ENCODE measurements around the gene GRID1.

Gene GRID1

GRCh38 chr10:86265236-86265894, 101.2 kb downstream of the GRID1 start:
- no peak for DNase-seq

GRCh38 chr10:86264481-86265231, 101.9 kb downstream of the GRID1 start:
- DNase-seq = no peak

GRCh38 chr10:86263907-86264306, 102.7 kb downstream of the GRID1 start:
- DNase-seq = no peak

GRCh38 chr10:86263209-86263608, 103.4 kb downstream of the GRID1 start:
- DNase-seq = no peak

- no peak for DNase-seq
Observed at GRCh38 chr10:86262688-86263181, 103.9 kb downstream of the GRID1 start.

- no peak for DNase-seq
Observed at GRCh38 chr10:86261941-86262687, 104.5 kb downstream of the GRID1 start.

- no peak for DNase-seq
Observed at GRCh38 chr10:86261470-86261869, 105.1 kb downstream of the GRID1 start.

GRCh38 chr10:86260564-86260963, 106.0 kb downstream of the GRID1 start:
- no peak for DNase-seq

- no peak for DNase-seq
Observed at GRCh38 chr10:86259901-86260562, 106.6 kb downstream of the GRID1 start.

GRCh38 chr10:86258941-86259340, 107.7 kb downstream of the GRID1 start:
- no peak for DNase-seq

- DNase-seq = no peak
Observed at GRCh38 chr10:86258499-86258898, 108.1 kb downstream of the GRID1 start.

GRCh38 chr10:86257683-86258082, 108.9 kb downstream of the GRID1 start:
- no peak for DNase-seq

- DNase-seq = no peak
Observed at GRCh38 chr10:86256690-86257315, 109.8 kb downstream of the GRID1 start.

GRCh38 chr10:86255405-86256251, 111.0 kb downstream of the GRID1 start:
- no peak for DNase-seq

- DNase-seq = no peak
Observed at GRCh38 chr10:86254526-86255174, 111.9 kb downstream of the GRID1 start.

- no peak for DNase-seq
Observed at GRCh38 chr10:86254081-86254480, 112.5 kb downstream of the GRID1 start.

- no peak for DNase-seq
Observed at GRCh38 chr10:86253091-86254072, 113.2 kb downstream of the GRID1 start.

- DNase-seq = no peak
Observed at GRCh38 chr10:86252556-86252955, 114.0 kb downstream of the GRID1 start.

GRCh38 chr10:86252079-86252478, 114.5 kb downstream of the GRID1 start:
- no peak for DNase-seq

GRCh38 chr10:86251426-86251825, 115.2 kb downstream of the GRID1 start:
- no peak for DNase-seq
